Germinal center (tissue), 1 donor: Measurements from ENCODE around the gene HOXC6.
A peak's percentile ranks its signal among the peaks of the same experiment; 100 is the strongest.

Experiments
- DNase-seq: peaks from one replicate; pipeline ENCODE4 v3.0.0; 2012; ENCODE audit warnings: mixed read lengths, low spot score

HOXC6 gene

GRCh38 chr12:54028314-54029201 is at the start of gene HOXC6:
Gene HOXC6, plus strand, starts transcription at chr12:54028440. Its CDS starts 82 bp downstream, at chr12:54028522.
- peak; percentile 62 for DNase-seq

GRCh38 chr12:53978477-53979356 is 49.5 kb upstream of the HOXC6 start:
- DNase-seq = no peak

- no peak for DNase-seq
Measured at GRCh38 chr12:53980104-53980801, 48.0 kb upstream of the HOXC6 start.

GRCh38 chr12:53980802-53981496 is 47.3 kb upstream of the HOXC6 start:
- no peak for DNase-seq

GRCh38 chr12:53981634-53982565 is 46.3 kb upstream of the HOXC6 start:
- DNase-seq = no peak

GRCh38 chr12:53982648-53983567 is 45.3 kb upstream of the HOXC6 start:
- no peak for DNase-seq

GRCh38 chr12:53983568-53983949 is 44.7 kb upstream of the HOXC6 start:
- DNase-seq = no peak

- DNase-seq = no peak
Measured at GRCh38 chr12:53983950-53984572, 44.2 kb upstream of the HOXC6 start.

GRCh38 chr12:53984901-53985691 is 43.1 kb upstream of the HOXC6 start, which contains the start of gene HOXC10:
Gene HOXC10, plus strand, starts transcription at chr12:53985146. Its CDS starts 114 bp downstream, at chr12:53985260.
- peak; percentile 87 for DNase-seq

GRCh38 chr12:53985692-53985993 is 42.6 kb upstream of the HOXC6 start:
- DNase-seq = no peak

GRCh38 chr12:53985994-53986685 is 42.1 kb upstream of the HOXC6 start:
- DNase-seq = peak; percentile 63

GRCh38 chr12:53986686-53987483 is 41.4 kb upstream of the HOXC6 start:
- DNase-seq = no peak

GRCh38 chr12:53987787-53988230 is 40.4 kb upstream of the HOXC6 start:
- DNase-seq = no peak

GRCh38 chr12:53988541-53989226 is 39.6 kb upstream of the HOXC6 start:
- no peak for DNase-seq

GRCh38 chr12:53989227-53990113 is 38.8 kb upstream of the HOXC6 start:
- peak; percentile 36 for DNase-seq
